H1 (cell line): ENCODE data around the gene RFK. TPM values are rescaled to one million over a fixed set of nuclear protein-coding genes. Genes with fewer than 3 reads are reported as not detected.

Experiments used
- CTCF ChIA-PET: fragments of 300-600 bp; sonication (Branson Sonifier 250); formaldehyde crosslinking; loops from one replicate; lab custom pipeline; 2021; ENCODE audit not compliant: partially characterized antibody; lab: Charles Lee
- POLR2A ChIA-PET: fragments of 300-600 bp; sonication (Branson Sonifier 250); formaldehyde crosslinking; loops from one replicate; lab custom pipeline; 2021; ENCODE audit warnings: inconsistent platforms; ENCODE audit not compliant: partially characterized antibody; lab: Charles Lee
- DNase-seq, 2 experiments: peaks; one replicate each; pipeline versions ENCODE4 v3.0.0 to v3.0.0-alpha.2; 2010 to 2022; ENCODE audit warnings: low spot score in 2 of 2, low read depth in 1 of 2, mixed read lengths in 1 of 2
- FAIRE-seq: peaks from 2 replicates; lab custom pipeline; 2011; peaks lifted over from hg19 to GRCh38; lab: Jason Lieb, UNC
- H2AFZ ChIP-seq: 2 replicates; pipeline ENCODE4 v1.8.1; 2012; ENCODE audit warnings: low read length, inconsistent platforms
- H2AK5ac ChIP-seq: 2 replicates; pipeline ENCODE4 v1.6.1; 2013; ENCODE audit warnings: low read depth, low read length
- H2BK120ac ChIP-seq: replicated peaks from 2 replicates; pipeline ENCODE3; 2013; ENCODE audit warnings: low read depth, low read length, inconsistent platforms
- H2BK12ac ChIP-seq: 2 replicates; pipeline ENCODE4 v1.6.1; 2013; ENCODE audit warnings: low read depth, low read length
- H2BK15ac ChIP-seq: 2 replicates; pipeline ENCODE4 v1.6.1; 2013; ENCODE audit warnings: low read length
- H2BK20ac ChIP-seq: 2 replicates; pipeline ENCODE4 v1.6.1; 2013; ENCODE audit warnings: low read length
- H2BK5ac ChIP-seq: 2 replicates; pipeline ENCODE4 v1.6.1; 2013; ENCODE audit warnings: low read depth, low read length
- H3K14ac ChIP-seq: 2 replicates; pipeline ENCODE4 v1.6.1; 2013; ENCODE audit warnings: inconsistent platforms; ENCODE audit not compliant: insufficient read length
- H3K18ac ChIP-seq: 2 replicates; pipeline ENCODE4 v1.6.1; 2013; ENCODE audit warnings: low read length; ENCODE audit errors: extremely low read depth
- H3K23ac ChIP-seq: 2 replicates; pipeline ENCODE4 v1.6.1; 2013; ENCODE audit warnings: inconsistent platforms; ENCODE audit not compliant: insufficient read length
- H3K23me2 ChIP-seq: 2 replicates; pipeline ENCODE4 v1.6.1; 2013; ENCODE audit warnings: low read depth, low read length
- H3K27ac ChIP-seq: 2 replicates; pipeline ENCODE4 v1.6.1; 2011; ENCODE audit warnings: low read depth, low read length, inconsistent platforms
- H3K27me3 ChIP-seq, 4 experiments: replicated peaks in 1 of 4; 1 replicate in 1 of 4; 2 replicates in 3 of 4; pipeline versions ENCODE4 v1.6.1 to v1.8.1; 2011 to 2013; ENCODE audit warnings: low read length in 3 of 4, mild to moderate bottlenecking in 3 of 4, inconsistent platforms in 2 of 4, mixed read lengths in 2 of 4, moderate library complexity in 1 of 4; ENCODE audit not compliant: control insufficient read depth in 3 of 4, insufficient read depth in 3 of 4; ENCODE audit errors: extremely low read depth in 1 of 4
- H3K36me3 ChIP-seq, 4 experiments: 2 replicates each; pipeline versions ENCODE4 v1.6.1 to v1.8.1; 2011 to 2013; ENCODE audit warnings: mild to moderate bottlenecking in 4 of 4, low read length in 3 of 4, moderate library complexity in 2 of 4, control low read depth in 1 of 4, inconsistent platforms in 1 of 4; ENCODE audit not compliant: insufficient read depth in 4 of 4, control insufficient read depth in 2 of 4
- H3K4ac ChIP-seq: replicated peaks from 2 replicates; pipeline ENCODE3; 2013; ENCODE audit warnings: low read length, low read depth, mixed read lengths, inconsistent platforms; ENCODE audit not compliant: insufficient read length
- H3K4me1 ChIP-seq, 4 experiments: replicated peaks in 1 of 4; 1 replicate in 1 of 4; 2 replicates in 3 of 4; pipeline versions ENCODE4 v1.6.1 to v1.8.1; 2011 to 2013; ENCODE audit warnings: low read length in 3 of 4, inconsistent platforms in 2 of 4, mixed read lengths in 1 of 4; ENCODE audit not compliant: insufficient read depth in 4 of 4, control insufficient read depth in 3 of 4
- H3K4me2 ChIP-seq, 2 experiments: 2 replicates each; pipeline versions ENCODE4 v1.6.1 to v1.8.1; 2011 to 2013; ENCODE audit warnings: low read depth in 2 of 2, low read length in 2 of 2, control low read depth in 1 of 2, inconsistent platforms in 1 of 2, mild to moderate bottlenecking in 1 of 2; ENCODE audit not compliant: insufficient read depth in 1 of 2
- H3K4me3 ChIP-seq, 4 experiments: fragments of 200-600, 300-600 bp in 1 of 4; sonication (generic), shearing (Covaris generic), sonication (Bioruptor Twin) in 1 of 4; 2 replicates each; pipeline versions ENCODE4 v1.5.1 to v1.8.1; 2011 to 2016; ENCODE audit warnings: low read length in 4 of 4, low read depth in 3 of 4, control low read depth in 2 of 4, inconsistent platforms in 2 of 4, mild to moderate bottlenecking in 2 of 4, mixed read lengths in 1 of 4, moderate library complexity in 1 of 4; ENCODE audit not compliant: insufficient read depth in 2 of 4; ENCODE audit errors: extremely low read depth in 1 of 4
- H3K56ac ChIP-seq: replicated peaks from 2 replicates; pipeline ENCODE3; 2013; ENCODE audit warnings: low read depth, mild to moderate bottlenecking, mixed read lengths, low read length, inconsistent platforms; ENCODE audit not compliant: insufficient read length
- H3K79me1 ChIP-seq: 2 replicates; pipeline ENCODE4 v1.6.1; 2013; ENCODE audit warnings: low read depth, low read length, control low read depth
- H3K79me2 ChIP-seq, 2 experiments: 2 replicates each; pipeline versions ENCODE4 v1.6.1 to v1.8.1; 2012 to 2013; ENCODE audit warnings: low read length in 2 of 2, mild to moderate bottlenecking in 2 of 2, inconsistent platforms in 1 of 2; ENCODE audit not compliant: insufficient read depth in 2 of 2, control insufficient read depth in 1 of 2
- H3K9ac ChIP-seq, 4 experiments: replicated peaks in 1 of 4; 1 replicate in 1 of 4; 2 replicates in 3 of 4; pipeline versions ENCODE4 v1.6.1 to v1.8.1; 2011 to 2013; ENCODE audit warnings: low read depth in 3 of 4, low read length in 3 of 4, control low read depth in 2 of 4, mild to moderate bottlenecking in 2 of 4, moderate library complexity in 2 of 4, inconsistent platforms in 1 of 4; ENCODE audit errors: extremely low read depth in 1 of 4
- H3K9me3 ChIP-seq, 2 experiments: 2 replicates each; pipeline versions ENCODE4 v1.6.1 to v1.8.1; 2012 to 2013; ENCODE audit warnings: mild to moderate bottlenecking in 2 of 2, moderate library complexity in 2 of 2, control low read depth in 1 of 2, inconsistent platforms in 1 of 2, low read depth in 1 of 2, low read length in 1 of 2, mixed read lengths in 1 of 2; ENCODE audit not compliant: insufficient read depth in 2 of 2
- H4K20me1 ChIP-seq, 2 experiments: replicated peaks in 1 of 2; 2 replicates each; pipeline versions ENCODE3 to v1.8.1; 2011 to 2013; ENCODE audit warnings: inconsistent platforms in 2 of 2, low read length in 2 of 2, mild to moderate bottlenecking in 1 of 2; ENCODE audit not compliant: insufficient read depth in 2 of 2, control insufficient read depth in 1 of 2
- H4K5ac ChIP-seq: 2 replicates; pipeline ENCODE4 v1.6.1; 2013; ENCODE audit warnings: low read length, low read depth, mixed read lengths, inconsistent platforms; ENCODE audit not compliant: insufficient read length
- H4K8ac ChIP-seq: 2 replicates; pipeline ENCODE4 v1.8.0; 2013; ENCODE audit warnings: mild to moderate bottlenecking, moderate library complexity, low read length, inconsistent platforms; ENCODE audit not compliant: insufficient read depth; ENCODE audit errors: extremely low read depth
- H4K91ac ChIP-seq: replicated peaks from 2 replicates; pipeline ENCODE3; 2013; ENCODE audit warnings: low read length, mixed read lengths, inconsistent platforms; ENCODE audit not compliant: insufficient read length
- CREB1 ChIP-seq: IDR thresholded peaks from 2 replicates; pipeline ENCODE4 v1.6.1; 2012; ENCODE audit warnings: inconsistent platforms
- CTBP2 ChIP-seq: IDR thresholded peaks from 2 replicates; pipeline ENCODE4 v1.7.0; 2011; ENCODE audit warnings: borderline replicate concordance, mild to moderate bottlenecking, moderate library complexity, mixed read lengths, low read length; ENCODE audit not compliant: insufficient read depth, insufficient read length
- CTCF ChIP-seq, 3 experiments: IDR thresholded peaks; 1 replicate in 2 of 3; 2 replicates in 1 of 3; pipeline versions ENCODE4 v1.5.1 to v1.6.1; 2011; ENCODE audit warnings: low read length in 3 of 3, mild to moderate bottlenecking in 3 of 3, inconsistent platforms in 2 of 3, low read depth in 1 of 3, moderate library complexity in 1 of 3; ENCODE audit not compliant: insufficient read depth in 1 of 3; ENCODE audit errors: control extremely low read depth in 1 of 3
- JUN ChIP-seq: IDR thresholded peaks from 2 replicates; pipeline ENCODE4 v1.6.1; 2011; ENCODE audit warnings: low read depth, mild to moderate bottlenecking, improper control_type of control experiment, low read length
- POU5F1 ChIP-seq: IDR thresholded peaks from 2 replicates; pipeline ENCODE4 v1.6.1; 2011; ENCODE audit warnings: low read depth, mild to moderate bottlenecking, low read length, moderate library complexity
- RBBP5 ChIP-seq: IDR thresholded peaks from 2 replicates; pipeline ENCODE4 v1.7.1; 2012; ENCODE audit warnings: low read depth, mild to moderate bottlenecking, inconsistent platforms, low read length, moderate library complexity, borderline replicate concordance
- SP2 ChIP-seq: IDR thresholded peaks from 2 replicates; pipeline ENCODE4 v1.6.1; 2012; ENCODE audit warnings: mild to moderate bottlenecking, low read length, inconsistent platforms
- SRF ChIP-seq: IDR thresholded peaks from 2 replicates; pipeline ENCODE4 v1.6.1; 2011; ENCODE audit warnings: mild to moderate bottlenecking, low read depth, low read length, moderate library complexity
- ZNF274 ChIP-seq: IDR thresholded peaks from 2 replicates; pipeline ENCODE4 v1.7.0; 2012; ENCODE audit warnings: low read length, borderline replicate concordance; ENCODE audit errors: extremely low read depth
- WGBS, 2 experiments: shearing (Covaris generic) in 1 of 2; methylation state at CpG; one replicate each; pipeline versions ENCODE4 v1.1.6 to v1.1.7; 2013 to 2015; ENCODE audit warnings: low lambda C conversion rate in 2 of 2, mixed read lengths in 2 of 2, inconsistent platforms in 1 of 2, low coverage in 1 of 2, missing lambda C conversion rate in 1 of 2; ENCODE audit not compliant: insufficient replicate concordance in 2 of 2, insufficient coverage in 1 of 2, insufficient read length in 1 of 2; ENCODE audit errors: extremely low coverage in 1 of 2, missing lambda C conversion rate in 1 of 2; 5-methylcytosine and 5-hydroxymethylcytosine counted together
- polyA plus RNA-seq, 7 experiments: library from polyadenylated mRNA; depleted of rRNA in 3 of 7; stranded (reverse) in 5 of 7; unstranded in 2 of 7; fragments of >200 nt in 5 of 7; fragments of 200-250 nt in 2 of 7; gene quantifications; 1 replicate in 5 of 7; 2 replicates in 1 of 7; 4 replicates in 1 of 7; pipeline versions ENCODE4 v1.2.1 to v1.2.3, GENCODE V29; 2011 to 2013; ENCODE audit warnings: missing spikeins in 2 of 7, mixed read lengths in 2 of 7
- total RNA-seq: library from RNA; stranded (reverse); fragmentation: NEBNext Ultra II Directional; extraction: Animal tissue kit (Norgen Biotek cat#: 25700); gene quantifications from 2 replicates; pipeline ENCODE4 v1.2.1, GENCODE V29; 2021

The RFK gene
- total and polyA plus RNA-seq, 2 of the 8 experiments (the other 6 are each of a cell fraction or from before 2014, with no cell fraction given) = 4.3 to 10.6 TPM

DNA sequence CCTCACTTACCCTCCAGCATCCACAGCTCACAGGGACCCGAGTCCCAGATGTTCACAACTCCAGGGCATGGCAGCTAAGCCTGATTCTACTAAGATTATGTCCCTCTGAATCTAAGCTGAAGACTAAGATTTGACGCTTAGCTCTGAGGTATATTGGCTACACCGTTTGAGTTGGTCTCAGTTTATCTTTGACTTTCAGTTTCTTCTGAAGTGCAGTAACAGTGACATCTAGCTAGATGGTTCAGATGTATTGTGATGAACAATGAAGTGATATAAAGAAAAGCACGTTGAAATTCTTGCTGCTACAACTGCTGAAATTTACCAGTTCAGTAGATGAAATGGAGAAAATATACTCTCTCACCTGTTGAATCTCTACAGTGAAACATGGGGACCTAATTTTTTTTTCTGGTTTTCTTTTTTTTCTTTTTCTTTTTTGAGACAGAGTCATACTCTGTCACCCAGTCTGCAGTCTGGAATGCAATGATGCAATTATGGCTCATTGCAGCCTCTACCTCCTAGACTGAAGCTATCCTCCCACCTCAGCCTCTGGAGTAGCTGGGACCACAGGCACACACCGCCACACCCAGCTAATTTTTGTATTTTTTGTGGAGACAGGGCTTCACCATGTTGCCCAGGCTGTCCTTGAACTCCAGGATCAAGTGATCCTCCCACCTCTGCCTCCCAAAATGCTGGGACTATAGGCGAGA lies 15.7 kb downstream of the RFK start:
- Histone ChIP-seq H4K8ac (no peak overlapping the region), H2BK15ac (no peak overlapping the region), H3K4me3 (no peak overlapping the region), H3K27ac (no peak overlapping the region), H3K9me3 (no peaks in the 10 kb centered on the region), H4K20me1 (no peaks in the 10 kb centered on the region), H4K91ac (no peak overlapping the region), H3K79me2 (no peaks in the 10 kb centered on the region), H2AFZ (no peak overlapping the region), H3K23me2 (no peaks in the 10 kb centered on the region)
- TF ChIP-seq JUN (no peak), CTCF (IDR thresholded peaks at IDR 0.05; ENCODE audit: control extremely low read depth in 1 of 3, insufficient read depth in 1 of 3, low read depth in 1 of 3, low read length in 3 of 3) (no peak), CREB1 (no peak), ZNF274 (no peak), SRF (no peak), RBBP5 (no peak), SP2 (no peak), CTBP2 (no peak), POU5F1 (no peak)
- TF ChIP-seq, all 59 proteins: peak for 0
- H2BK20ac ChIP-seq = no peak overlapping the region
- no peak overlapping the region for H3K4ac ChIP-seq
- FAIRE-seq (no peak), DNase-seq (no peak)
- no peaks in the 10 kb centered on the region for H3K79me1 ChIP-seq
- H3K27me3 ChIP-seq = no peaks in the 10 kb centered on the region
- H3K4me1 ChIP-seq = no peaks in the 10 kb centered on the region
- no peak overlapping the region for H3K23ac ChIP-seq
- no peak overlapping the region for H3K9ac ChIP-seq
- WGBS, 2 experiments = 92% methylated on average over 6 of the region's 6 CpGs; no CpG with 5 or more reads in 1 of the 2 experiments
- no peaks in the 10 kb centered on the region for H3K36me3 ChIP-seq
- no peak overlapping the region for H2BK120ac ChIP-seq
- H3K4me2 ChIP-seq = no peak overlapping the region
- no peak overlapping the region for H2BK12ac ChIP-seq
- H2AK5ac ChIP-seq = no peak overlapping the region
- H3K56ac ChIP-seq = no peak overlapping the region
- CTCF ChIA-PET = interaction anchor here (0.7 to 4.9 kb wide), 6 partner anchors 10 to 1148 kb away, joined by 3 to 18 read pairs (median 4); partner anchors contain the start of gene RFK
- no peak overlapping the region for H2BK5ac ChIP-seq
- H4K5ac ChIP-seq = no peak overlapping the region
- POLR2A ChIA-PET = interaction anchor here (2.0 kb wide), 1 partner anchor 15 kb away, joined by 6 read pairs; the partner anchor contains the start of gene RFK
- no peak overlapping the region for H3K14ac ChIP-seq
- H3K18ac ChIP-seq = no peak overlapping the region
